CD14-positive monocyte (primary cell): ENCODE data around the gene HTRA2. TPM values are rescaled to one million over a fixed set of nuclear protein-coding genes. Genes with fewer than 3 reads are reported as not detected.

Experiments
- DNase-seq, 3 donors: peaks; one replicate each; pipeline ENCODE4 v3.0.0-alpha.2; 2011 to 2022
- H2AFZ ChIP-seq: 2 replicates; pipeline ENCODE4 v1.6.0; 2012; ENCODE audit warnings: mild to moderate bottlenecking, low read depth, low read length, inconsistent platforms; ENCODE audit not compliant: insufficient read depth, poor library complexity, severe bottlenecking
- H3K27ac ChIP-seq, 2 donors: 1 replicate in 1 of 2; 2 replicates in 1 of 2; pipeline ENCODE4 v1.5.1; 2012 to 2013; ENCODE audit warnings: low read length in 2 of 2, control low read depth in 1 of 2, inconsistent platforms in 1 of 2, low read depth in 1 of 2, mild to moderate bottlenecking in 1 of 2
- H3K27me3 ChIP-seq, 2 donors: one replicate each; pipeline versions ENCODE4 v1.6.0 to v1.6.1; 2011 to 2013; ENCODE audit warnings: low read length in 2 of 2; ENCODE audit not compliant: control insufficient read depth in 2 of 2, insufficient read depth in 2 of 2
- H3K36me3 ChIP-seq, 2 donors: replicated peaks in 1 of 2; 1 replicate in 1 of 2; 2 replicates in 1 of 2; pipeline versions ENCODE4 v1.5.1 to v1.6.1; 2012 to 2013; ENCODE audit warnings: low read length in 2 of 2, control low read depth in 1 of 2, inconsistent platforms in 1 of 2, mild to moderate bottlenecking in 1 of 2; ENCODE audit not compliant: insufficient read depth in 2 of 2, control insufficient read depth in 1 of 2
- H3K4me1 ChIP-seq, 2 donors: 1 replicate in 1 of 2; 2 replicates in 1 of 2; pipeline versions ENCODE4 v1.5.1 to v1.6.1; 2012 to 2013; ENCODE audit warnings: low read length in 2 of 2, control low read depth in 1 of 2, inconsistent platforms in 1 of 2, mild to moderate bottlenecking in 1 of 2, moderate library complexity in 1 of 2; ENCODE audit not compliant: insufficient read depth in 2 of 2, control insufficient read depth in 1 of 2
- H3K4me2 ChIP-seq: replicated peaks from 2 replicates; pipeline ENCODE3; 2012; ENCODE audit warnings: low read length, moderate library complexity, mild to moderate bottlenecking; ENCODE audit not compliant: poor library complexity, severe bottlenecking; ENCODE audit errors: extremely low read depth
- H3K4me3 ChIP-seq, 3 experiments: fragments of 200-600 bp in 1 of 3; sonication (generic) in 1 of 3; replicated peaks in 1 of 3; 1 replicate in 2 of 3; 2 replicates in 1 of 3; pipeline ENCODE4 v1.5.1; 2011 to 2013; ENCODE audit warnings: low read length in 3 of 3, mild to moderate bottlenecking in 3 of 3, control low read depth in 2 of 3, low read depth in 2 of 3, inconsistent platforms in 1 of 3, moderate library complexity in 1 of 3
- H3K79me2 ChIP-seq: 2 replicates; pipeline ENCODE4 v1.6.0; 2012; ENCODE audit warnings: mild to moderate bottlenecking, control low read depth, inconsistent platforms, low read length, moderate library complexity; ENCODE audit not compliant: insufficient read depth
- H3K9ac ChIP-seq: 2 replicates; pipeline ENCODE4 v1.6.0; 2017; ENCODE audit warnings: low read length, mild to moderate bottlenecking; ENCODE audit not compliant: insufficient read depth, poor library complexity, severe bottlenecking
- H3K9me3 ChIP-seq, 2 donors: replicated peaks in 1 of 2; 1 replicate in 1 of 2; 2 replicates in 1 of 2; pipeline versions ENCODE4 v1.5.1 to v1.6.1; 2012 to 2013; ENCODE audit warnings: low read length in 2 of 2, control low read depth in 1 of 2; ENCODE audit not compliant: control insufficient read depth in 1 of 2, insufficient read depth in 1 of 2
- H4K20me1 ChIP-seq: 2 replicates; pipeline ENCODE4 v1.6.0; 2012; ENCODE audit warnings: mild to moderate bottlenecking, low read length, control low read depth, moderate library complexity; ENCODE audit not compliant: insufficient read depth
- H3K27ac Mint-ChIP-seq, 7 donors: one replicate each; pipeline ENCODE4 v1.8.0; 2020; ENCODE audit warnings: mild to moderate bottlenecking in 7 of 7, mixed read lengths in 7 of 7, moderate library complexity in 6 of 7, inconsistent platforms in 2 of 7
- H3K27me3 Mint-ChIP-seq, 3 donors: one replicate each; pipeline ENCODE4 v1.8.0; 2021 to 2022; ENCODE audit warnings: low read depth in 3 of 3, mild to moderate bottlenecking in 3 of 3, mixed read lengths in 3 of 3, moderate library complexity in 3 of 3, inconsistent platforms in 1 of 3
- H3K36me3 Mint-ChIP-seq, 2 donors: one replicate each; pipeline ENCODE4 v1.8.0; 2020; ENCODE audit warnings: mixed read lengths in 2 of 2, inconsistent platforms in 1 of 2, mild to moderate bottlenecking in 1 of 2
- H3K4me1 Mint-ChIP-seq: one replicate; pipeline ENCODE4 v1.8.0; 2020; ENCODE audit warnings: mild to moderate bottlenecking, mixed read lengths
- H3K4me3 Mint-ChIP-seq, 2 donors: one replicate each; pipeline ENCODE4 v1.8.0; 2020; ENCODE audit warnings: mild to moderate bottlenecking in 2 of 2, mixed read lengths in 2 of 2, moderate library complexity in 1 of 2
- H3K9me3 Mint-ChIP-seq, 7 donors: one replicate each; pipeline ENCODE4 v1.8.0; 2020 to 2022; ENCODE audit warnings: mixed read lengths in 7 of 7, mild to moderate bottlenecking in 6 of 7, moderate library complexity in 6 of 7, inconsistent platforms in 2 of 7
- WGBS: methylation state at CpG from one replicate; pipeline ENCODE4 v1.1.5; 2013; ENCODE audit warnings: missing lambda C conversion rate; ENCODE audit not compliant: insufficient coverage; 5-methylcytosine and 5-hydroxymethylcytosine counted together
- intact Hi-C, 2 donors: fragments of 100-400 bp; cut with micrococcal nuclease; formaldehyde crosslinking; loops; one replicate each; pipeline versions ENCODE4 v1.15.0 to v1.15.1; 2023
- polyA plus RNA-seq, 3 donors: library from polyadenylated mRNA; depleted of rRNA in 1 of 3; unstranded in 2 of 3; stranded (reverse) in 1 of 3; fragments of 300-500 nt in 2 of 3; fragments of >200 nt in 1 of 3; fragmentation: Illumina TruSeq in 2 of 3; gene quantifications; 1 replicate in 2 of 3; 2 replicates in 1 of 3; pipeline ENCODE4 v1.2.3, GENCODE V29; 2012 to 2021
- TF ChIP-seq, protein P1 (sequence below): fragments of 200-600 bp; IDR thresholded peaks from one replicate; pipeline ENCODE4 v1.8.0; 2022; ENCODE audit warnings: antibody characterized with exemption, mild to moderate bottlenecking

The HTRA2 gene
- polyA plus RNA-seq, 3 donors = 11.3 to 20.5 (median 15.0) TPM

DNA sequence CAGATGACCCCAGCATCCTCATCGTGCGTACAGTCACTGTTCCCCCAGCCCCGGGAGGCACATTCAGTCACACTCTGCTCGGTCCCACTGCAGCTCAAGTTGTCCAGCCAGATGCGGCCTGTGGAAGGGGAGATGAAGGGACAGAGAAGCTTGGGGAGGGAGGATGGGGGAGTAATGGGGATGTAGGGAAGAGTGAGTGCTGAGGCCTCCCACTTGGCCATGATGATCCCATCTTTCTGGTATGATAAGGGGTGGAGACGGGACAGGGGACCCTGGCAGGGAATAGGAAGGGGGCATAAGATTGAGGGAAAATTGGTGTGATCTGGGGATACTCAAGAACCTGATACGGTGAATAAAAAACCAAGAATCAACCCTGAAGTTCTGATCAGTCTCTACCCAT, 20.5 kb downstream of the HTRA2 start:
- H3K36me3 Mint-ChIP-seq = peaks cover 17 to 22% of the 10 kb centered on the region in 2 donors
- H3K27me3 Mint-ChIP-seq = peaks cover 3 to 7% (median 6%) of the 10 kb centered on the region in 3 donors
- intact Hi-C loops = loop anchor here (5.0 kb wide), 1 partner anchor 37 kb away; no protein-coding TSS in a partner anchor
- Histone ChIP-seq H3K4me1 (peaks cover 24 to 39% of the 10 kb centered on the region in 2 donors), H3K4me2 (peak overlapping the region; percentile 100), H3K9me3 (no peaks in the 10 kb centered on the region), H3K9ac (no peak overlapping the region), H4K20me1 (no peaks in the 10 kb centered on the region), H3K4me3 (no peak overlapping the region), H3K27ac (no peak overlapping the region), H3K27me3 (no peaks in the 10 kb centered on the region), H2AFZ (no peak overlapping the region), H3K36me3 (no peaks in the 10 kb centered on the region), H3K79me2 (peaks cover 43% of the 10 kb centered on the region)
- 83% methylated on average over 5 of the region's 7 CpGs for WGBS
- no peak for DNase-seq
- H3K9me3 Mint-ChIP-seq = no peaks in the 10 kb centered on the region
- H3K4me1 Mint-ChIP-seq = peaks cover 37% of the 10 kb centered on the region
- peak overlapping the region in 1 of 2 donors; percentile 82 for H3K4me3 Mint-ChIP-seq
- no peak overlapping the region for H3K27ac Mint-ChIP-seq
- TF ChIP-seq, protein P1, sequence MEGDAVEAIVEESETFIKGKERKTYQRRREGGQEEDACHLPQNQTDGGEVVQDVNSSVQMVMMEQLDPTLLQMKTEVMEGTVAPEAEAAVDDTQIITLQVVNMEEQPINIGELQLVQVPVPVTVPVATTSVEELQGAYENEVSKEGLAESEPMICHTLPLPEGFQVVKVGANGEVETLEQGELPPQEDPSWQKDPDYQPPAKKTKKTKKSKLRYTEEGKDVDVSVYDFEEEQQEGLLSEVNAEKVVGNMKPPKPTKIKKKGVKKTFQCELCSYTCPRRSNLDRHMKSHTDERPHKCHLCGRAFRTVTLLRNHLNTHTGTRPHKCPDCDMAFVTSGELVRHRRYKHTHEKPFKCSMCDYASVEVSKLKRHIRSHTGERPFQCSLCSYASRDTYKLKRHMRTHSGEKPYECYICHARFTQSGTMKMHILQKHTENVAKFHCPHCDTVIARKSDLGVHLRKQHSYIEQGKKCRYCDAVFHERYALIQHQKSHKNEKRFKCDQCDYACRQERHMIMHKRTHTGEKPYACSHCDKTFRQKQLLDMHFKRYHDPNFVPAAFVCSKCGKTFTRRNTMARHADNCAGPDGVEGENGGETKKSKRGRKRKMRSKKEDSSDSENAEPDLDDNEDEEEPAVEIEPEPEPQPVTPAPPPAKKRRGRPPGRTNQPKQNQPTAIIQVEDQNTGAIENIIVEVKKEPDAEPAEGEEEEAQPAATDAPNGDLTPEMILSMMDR = no peak

DNA sequence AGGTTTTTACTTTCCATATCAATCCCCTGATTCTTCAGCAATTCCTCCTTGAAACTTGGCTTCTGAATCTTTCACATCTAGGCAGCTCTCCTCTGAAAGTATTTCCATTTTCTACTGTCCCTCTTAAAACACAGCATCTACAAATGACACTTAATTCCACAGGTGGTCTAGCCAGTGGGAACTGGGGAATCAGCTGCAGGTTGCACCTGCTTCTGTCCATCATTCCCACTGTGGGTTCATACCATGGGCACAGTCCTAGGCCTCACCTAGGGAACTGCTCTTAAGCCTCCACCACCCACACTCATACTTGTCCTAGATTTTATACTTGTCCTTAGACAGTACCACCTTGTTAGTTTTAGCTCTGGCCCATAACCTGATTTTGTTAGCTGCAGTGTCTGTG, 21.8 kb downstream of the HTRA2 start:
- Histone ChIP-seq H3K79me2 (peaks cover 56% of the 10 kb centered on the region), H3K4me3 (no peak overlapping the region), H3K4me2 (no peak overlapping the region), H3K27ac (no peak overlapping the region), H3K9ac (no peak overlapping the region), H4K20me1 (peaks cover 5% of the 10 kb centered on the region), H3K36me3 (peaks cover 4 to 5% of the 10 kb centered on the region in 2 donors), H3K4me1 (peaks cover 33 to 52% of the 10 kb centered on the region in 2 donors), H3K9me3 (no peaks in the 10 kb centered on the region), H3K27me3 (no peaks in the 10 kb centered on the region), H2AFZ (no peak overlapping the region)
- peaks cover 46% of the 10 kb centered on the region for H3K4me1 Mint-ChIP-seq
- TF ChIP-seq, protein P1 = no peak
- no peak for DNase-seq
- no peaks in the 10 kb centered on the region for H3K9me3 Mint-ChIP-seq
- H3K4me3 Mint-ChIP-seq = no peak overlapping the region
- H3K27me3 Mint-ChIP-seq = peaks cover 3 to 7% (median 6%) of the 10 kb centered on the region in 3 donors
- H3K36me3 Mint-ChIP-seq = peaks cover 16 to 25% of the 10 kb centered on the region in 2 donors
- intact Hi-C loops = loop anchor here (5.0 kb wide), 1 partner anchor 36 kb away; no protein-coding TSS in a partner anchor
- peak overlapping the region in 1 of 7 donors; percentile 4 for H3K27ac Mint-ChIP-seq
